GM06990 (cell line): ENCODE measurements around the gene PRSS35.
A peak's percentile ranks its signal among the peaks of the same experiment; 100 is the strongest.

ENCODE experiments used
- DNase-seq: peaks from one replicate; pipeline ENCODE4 v3.0.0-alpha.2; 2011; ENCODE audit not compliant: insufficient read length; ENCODE audit errors: extremely low read depth
- H3K27me3 ChIP-seq: replicated peaks from 2 replicates; pipeline ENCODE4 v1.6.0; 2011; ENCODE audit warnings: low read length; ENCODE audit not compliant: control insufficient read depth, insufficient read depth
- H3K36me3 ChIP-seq: 2 replicates; pipeline ENCODE4 v1.5.1; 2011; ENCODE audit warnings: low read length; ENCODE audit not compliant: control insufficient read depth, insufficient read depth
- H3K4me3 ChIP-seq: replicated peaks from 2 replicates; pipeline ENCODE4 v1.5.1; 2011; ENCODE audit warnings: low read depth, mild to moderate bottlenecking, control low read depth, low read length
- CTCF ChIP-seq: IDR thresholded peaks from 2 replicates; pipeline ENCODE4 v1.5.1; 2011; ENCODE audit warnings: low read length, control low read depth, mild to moderate bottlenecking, inconsistent platforms; ENCODE audit not compliant: insufficient read depth, poor library complexity, severe bottlenecking

The PRSS35 gene

GRCh38 chr6:83509441-83509840, 2.9 kb upstream of the PRSS35 start:
- DNase-seq = no peak
- no peaks in the 10 kb centered on the region for H3K36me3 ChIP-seq
- H3K27me3 ChIP-seq = no peaks in the 10 kb centered on the region; the same call in 1 of the 2 replicates
- no peak for TF ChIP-seq CTCF
- no peak overlapping the region for H3K4me3 ChIP-seq

- no peak for TF ChIP-seq CTCF
- no peak for DNase-seq
- no peak overlapping the region for H3K4me3 ChIP-seq
- no peaks in the 10 kb centered on the region for H3K36me3 ChIP-seq
- no peaks in the 10 kb centered on the region; the same call in 1 of the 2 replicates for H3K27me3 ChIP-seq
These were observed 1.5 kb upstream of the PRSS35 start for GRCh38 chr6:83510791-83511190.

GRCh38 chr6:83511266-83511665, 1.1 kb upstream of the PRSS35 start:
- Histone ChIP-seq H3K27me3 (no peaks in the 10 kb centered on the region; the same call in 1 of the 2 replicates), H3K36me3 (no peaks in the 10 kb centered on the region), H3K4me3 (no peak overlapping the region)
- DNase-seq = no peak
- TF ChIP-seq CTCF = no peak

- no peak for TF ChIP-seq CTCF
- H3K27me3 ChIP-seq = no peaks in the 10 kb centered on the region; the same call in 1 of the 2 replicates
- H3K36me3 ChIP-seq = no peaks in the 10 kb centered on the region
- no peak overlapping the region for H3K4me3 ChIP-seq
- no peak for DNase-seq
These were observed 2.1 kb downstream of the PRSS35 start for GRCh38 chr6:83514466-83514865.

- TF ChIP-seq CTCF = peak; percentile 74
- Histone ChIP-seq H3K27me3 (no peaks in the 10 kb centered on the region; the same call in 1 of the 2 replicates), H3K4me3 (no peak overlapping the region), H3K36me3 (no peaks in the 10 kb centered on the region)
- DNase-seq = no peak
These were observed 2.6 kb downstream of the PRSS35 start for GRCh38 chr6:83514866-83515466.

GRCh38 chr6:83517500-83517899, 5.2 kb downstream of the PRSS35 start:
- no peak for DNase-seq
- no peak for TF ChIP-seq CTCF
- no peaks in the 10 kb centered on the region; the same call in 1 of the 2 replicates for H3K27me3 ChIP-seq
- H3K36me3 ChIP-seq = no peaks in the 10 kb centered on the region
- no peak overlapping the region for H3K4me3 ChIP-seq
